AG04450 (cell line): ENCODE results near the gene HDAC7. TPM values are rescaled to one million over a fixed set of nuclear protein-coding genes. Genes with fewer than 3 reads are reported as not detected.
A peak's percentile ranks its signal among the peaks of the same experiment; 100 is the strongest.

Experiments used
- CTCF ChIA-PET: fragments of 300-600, 350-600 bp; formaldehyde crosslinking; extraction: SDS; loops from one replicate; lab custom pipeline; 2022; ENCODE audit warnings: antibody characterized with exemption, inconsistent platforms; lab: Charles Lee
- POLR2A ChIA-PET: fragments of 350-600 bp; formaldehyde crosslinking; extraction: SDS; loops from one replicate; lab custom pipeline; 2021; ENCODE audit warnings: antibody characterized with exemption, inconsistent platforms; lab: Yijun Ruan, JAX
- DNase-seq: peaks from one replicate; pipeline ENCODE4 v3.0.0-alpha.2; 2011; ENCODE audit warnings: low read depth, low spot score
- H3K27ac ChIP-seq: one replicate; pipeline ENCODE4 v1.5.1; 2012; ENCODE audit warnings: low read depth, low read length, control low read depth
- H3K27me3 ChIP-seq: one replicate; pipeline ENCODE4 v1.6.0; 2012; ENCODE audit warnings: low read length; ENCODE audit not compliant: control insufficient read depth, insufficient read depth
- H3K4me3 ChIP-seq: 2 replicates; pipeline ENCODE4 v1.5.1; 2011; ENCODE audit warnings: mild to moderate bottlenecking, low read depth, low read length, control low read depth
- H3K9me3 ChIP-seq: 2 replicates; pipeline ENCODE4 v1.5.1; 2012; ENCODE audit warnings: low read length; ENCODE audit not compliant: control insufficient read depth, insufficient read depth
- polyA plus RNA-seq: library from polyadenylated mRNA; depleted of rRNA; stranded (reverse); fragments of >200 nt; gene quantifications from 2 replicates; pipeline ENCODE4 v1.2.3, GENCODE V29; 2011
- TF ChIP-seq, protein P1 (sequence below): IDR thresholded peaks from 2 replicates; pipeline ENCODE4 v1.5.1; 2011; ENCODE audit warnings: low read depth, low read length, control low read depth, inconsistent platforms

The HDAC7 gene
- polyA plus RNA-seq, 1 experiment: 17.1 TPM

DNA sequence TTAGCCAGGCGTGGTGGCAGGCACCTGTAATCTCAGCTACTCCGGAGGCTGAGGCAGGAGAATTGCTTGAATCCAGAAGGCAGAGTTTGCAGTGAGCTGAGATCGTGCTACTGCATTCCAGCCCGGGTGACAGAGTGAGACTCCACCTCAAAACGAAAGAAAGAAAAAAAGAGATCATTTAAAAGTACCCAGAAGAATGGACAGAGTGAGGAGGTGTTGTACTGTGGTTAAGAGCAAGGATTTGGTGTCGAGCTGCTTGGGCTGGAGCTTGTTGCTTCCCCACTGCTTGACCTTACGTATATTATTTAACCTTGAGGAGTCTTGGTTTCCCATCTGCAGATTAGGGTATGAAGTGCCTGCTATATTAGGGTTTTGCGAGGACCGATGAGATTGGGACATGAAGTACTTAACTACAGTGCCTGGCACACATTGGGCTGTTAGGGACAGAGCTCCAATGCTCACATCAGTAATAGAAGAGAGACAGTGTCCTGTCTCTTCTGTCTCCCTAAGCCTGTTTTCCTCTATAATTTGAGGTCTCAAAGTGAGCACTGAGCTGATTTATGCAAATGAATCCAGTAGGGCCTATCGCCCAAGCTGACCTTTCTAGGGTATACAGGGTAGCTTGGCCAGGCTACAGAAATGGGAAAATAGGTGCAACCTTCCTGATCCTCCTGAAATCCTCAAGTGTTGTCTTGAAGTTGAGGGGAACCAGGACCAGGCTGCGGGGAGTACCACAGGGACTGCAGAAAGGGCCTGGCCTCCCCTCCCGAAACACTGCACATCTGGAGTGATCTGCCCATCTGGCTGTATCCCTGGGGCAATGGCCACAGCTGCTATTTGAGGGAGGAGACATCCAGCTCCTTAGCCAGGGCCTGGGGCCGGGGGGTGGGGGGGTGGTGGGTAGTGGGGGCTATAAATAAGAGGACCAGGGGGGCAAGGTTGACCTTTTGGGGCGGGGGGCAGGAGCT, 8.6 kb upstream of the HDAC7 start:
- CTCF ChIA-PET: interaction anchor here (1.0 to 6.3 kb wide), 6 partner anchors 10 to 121 kb away, joined by 3 to 60 read pairs (median 3); no protein-coding TSS in a partner anchor
- no peak for DNase-seq
- Histone ChIP-seq H3K27me3 (no peaks in the 10 kb centered on the region), H3K9me3 (no peaks in the 10 kb centered on the region), H3K4me3 (no peak overlapping the region), H3K27ac (peak overlapping the region; percentile 11)
- POLR2A ChIA-PET: interaction anchor here (0.8 to 2.3 kb wide), 4 partner anchors 8 to 16 kb away, joined by 3 to 15 read pairs (median 4); no protein-coding TSS in a partner anchor
- TF ChIP-seq, protein P1, sequence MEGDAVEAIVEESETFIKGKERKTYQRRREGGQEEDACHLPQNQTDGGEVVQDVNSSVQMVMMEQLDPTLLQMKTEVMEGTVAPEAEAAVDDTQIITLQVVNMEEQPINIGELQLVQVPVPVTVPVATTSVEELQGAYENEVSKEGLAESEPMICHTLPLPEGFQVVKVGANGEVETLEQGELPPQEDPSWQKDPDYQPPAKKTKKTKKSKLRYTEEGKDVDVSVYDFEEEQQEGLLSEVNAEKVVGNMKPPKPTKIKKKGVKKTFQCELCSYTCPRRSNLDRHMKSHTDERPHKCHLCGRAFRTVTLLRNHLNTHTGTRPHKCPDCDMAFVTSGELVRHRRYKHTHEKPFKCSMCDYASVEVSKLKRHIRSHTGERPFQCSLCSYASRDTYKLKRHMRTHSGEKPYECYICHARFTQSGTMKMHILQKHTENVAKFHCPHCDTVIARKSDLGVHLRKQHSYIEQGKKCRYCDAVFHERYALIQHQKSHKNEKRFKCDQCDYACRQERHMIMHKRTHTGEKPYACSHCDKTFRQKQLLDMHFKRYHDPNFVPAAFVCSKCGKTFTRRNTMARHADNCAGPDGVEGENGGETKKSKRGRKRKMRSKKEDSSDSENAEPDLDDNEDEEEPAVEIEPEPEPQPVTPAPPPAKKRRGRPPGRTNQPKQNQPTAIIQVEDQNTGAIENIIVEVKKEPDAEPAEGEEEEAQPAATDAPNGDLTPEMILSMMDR: no peak

DNA sequence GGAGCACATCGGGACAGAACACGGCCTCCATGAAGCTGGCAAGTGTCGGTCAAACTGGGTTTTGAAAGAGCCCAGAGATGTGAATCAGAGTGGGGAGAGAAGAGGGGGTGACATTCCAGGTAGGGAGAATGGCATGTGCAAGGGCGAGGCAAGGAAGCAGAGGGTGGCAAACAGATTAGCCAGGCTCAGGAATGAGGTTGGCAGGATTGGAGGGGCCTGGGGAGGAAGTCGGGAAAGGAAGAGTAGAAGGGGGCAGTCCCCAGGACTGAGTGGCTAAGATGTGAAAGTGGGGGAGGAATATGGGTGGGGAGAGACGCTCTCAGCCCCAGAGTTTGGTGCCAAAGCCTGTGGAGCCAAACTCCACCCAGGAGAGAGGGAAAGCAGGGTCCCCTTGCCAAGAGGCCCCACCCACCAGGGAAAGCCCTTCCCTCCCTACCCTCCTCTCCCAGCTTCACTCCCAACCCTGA, 5.5 kb upstream of the HDAC7 start:
- H3K27ac ChIP-seq: no peak overlapping the region
- no peak overlapping the region for H3K4me3 ChIP-seq
- no peaks in the 10 kb centered on the region for H3K9me3 ChIP-seq
- CTCF ChIA-PET: interaction anchor here (1.2 to 1.3 kb wide), 2 partner anchors 14 to 84 kb away, joined by 3 read pairs; no protein-coding TSS in a partner anchor
- TF ChIP-seq, protein P1: no peak
- POLR2A ChIA-PET: no interaction called here
- H3K27me3 ChIP-seq: no peaks in the 10 kb centered on the region
- DNase-seq: no peak

DNA sequence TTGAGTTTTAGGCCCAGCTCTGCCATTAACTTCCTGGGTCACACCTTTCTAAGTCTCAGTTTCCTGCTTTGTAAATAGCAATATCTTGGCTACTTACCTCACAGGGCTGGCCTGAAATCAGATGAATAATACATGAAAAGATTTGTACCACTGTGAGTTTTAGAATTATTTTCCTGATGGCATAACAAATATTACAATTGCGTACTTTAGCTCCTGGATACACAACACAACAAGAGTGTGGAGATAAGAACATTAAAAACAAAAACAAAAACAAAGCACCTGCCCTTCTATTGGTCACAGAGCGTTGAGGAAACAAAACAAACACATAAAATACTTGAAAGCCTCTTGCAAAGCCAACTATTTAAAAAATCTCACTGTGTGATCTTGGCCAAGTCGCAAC, 4.9 kb upstream of the HDAC7 start:
- CTCF ChIA-PET: interaction anchor here (0.8 to 1.3 kb wide), 4 partner anchors 12 to 119 kb away, joined by 3 to 6 read pairs (median 3); partner anchors contain the start of gene RPAP3
- no peaks in the 10 kb centered on the region for H3K9me3 ChIP-seq
- no peak overlapping the region for H3K4me3 ChIP-seq
- DNase-seq: no peak
- TF ChIP-seq, protein P1: no peak
- POLR2A ChIA-PET: no interaction called here
- no peaks in the 10 kb centered on the region for H3K27me3 ChIP-seq
- no peak overlapping the region for H3K27ac ChIP-seq

DNA sequence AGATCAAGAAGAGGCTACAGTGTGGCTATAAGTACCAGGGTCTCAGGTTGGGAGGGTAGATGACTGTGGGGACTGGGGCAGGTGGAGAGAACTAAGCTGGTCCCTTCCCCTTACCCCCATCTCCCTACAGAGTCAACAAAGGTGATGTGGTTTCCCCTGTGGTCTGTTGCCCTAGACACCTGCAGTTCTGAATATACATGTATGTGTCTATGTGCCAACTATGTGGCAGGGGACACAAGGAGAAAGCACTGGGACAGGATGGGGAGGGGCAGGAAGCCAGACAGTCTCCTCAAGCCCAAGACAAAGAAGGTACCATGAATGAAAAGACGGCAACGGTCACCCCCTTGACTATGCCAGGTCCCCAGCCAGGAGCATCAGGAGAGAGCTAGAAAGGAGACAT, 4.5 kb upstream of the HDAC7 start:
- CTCF ChIA-PET: interaction anchor here (0.8 to 1.3 kb wide), 4 partner anchors 11 to 118 kb away, joined by 3 to 6 read pairs (median 3); partner anchors contain the start of gene RPAP3
- Histone ChIP-seq H3K27ac (no peak overlapping the region), H3K4me3 (no peak overlapping the region), H3K9me3 (no peaks in the 10 kb centered on the region; the same call in 1 of the 2 replicates), H3K27me3 (no peaks in the 10 kb centered on the region)
- TF ChIP-seq, protein P1: no peak
- DNase-seq: no peak
- POLR2A ChIA-PET: no interaction called here
